ENCODE measurements around the gene RXFP4.
"Not testable (repeated sequence)": the region's sequence is repeated elsewhere in the genome, so short reads cannot be mapped to it uniquely, and the experiment has no call there.

RXFP4 gene

GRCh38 chr1:155910621-155911121, 30.8 kb upstream of the RXFP4 start:
- no peaks in the 10 kb centered on the region for H3K9me3 ChIP-seq (ENCODE audit: control insufficient read depth, insufficient read depth, low read length)
- peak overlapping the region; percentile 56 for H3K9ac ChIP-seq (ENCODE audit: low read depth, low read length)
- peaks cover 9% of the 10 kb centered on the region; the same call in 1 of the 2 replicates for H3K4me1 ChIP-seq (ENCODE audit: control insufficient read depth, insufficient read depth, low read length)
- H3K27ac ChIP-seq (ENCODE audit: low read depth, low read length): peak overlapping the region; percentile 86
- H3K27me3 ChIP-seq (ENCODE audit: control insufficient read depth, insufficient read depth, low read length): no peaks in the 10 kb centered on the region
- H3K36me3 ChIP-seq (ENCODE audit: control insufficient read depth, insufficient read depth, low read length): peaks cover 73% of the 10 kb centered on the region
- H3K4me3 ChIP-seq (ENCODE audit: low read depth, low read length): peak overlapping the region; percentile 86

DNA sequence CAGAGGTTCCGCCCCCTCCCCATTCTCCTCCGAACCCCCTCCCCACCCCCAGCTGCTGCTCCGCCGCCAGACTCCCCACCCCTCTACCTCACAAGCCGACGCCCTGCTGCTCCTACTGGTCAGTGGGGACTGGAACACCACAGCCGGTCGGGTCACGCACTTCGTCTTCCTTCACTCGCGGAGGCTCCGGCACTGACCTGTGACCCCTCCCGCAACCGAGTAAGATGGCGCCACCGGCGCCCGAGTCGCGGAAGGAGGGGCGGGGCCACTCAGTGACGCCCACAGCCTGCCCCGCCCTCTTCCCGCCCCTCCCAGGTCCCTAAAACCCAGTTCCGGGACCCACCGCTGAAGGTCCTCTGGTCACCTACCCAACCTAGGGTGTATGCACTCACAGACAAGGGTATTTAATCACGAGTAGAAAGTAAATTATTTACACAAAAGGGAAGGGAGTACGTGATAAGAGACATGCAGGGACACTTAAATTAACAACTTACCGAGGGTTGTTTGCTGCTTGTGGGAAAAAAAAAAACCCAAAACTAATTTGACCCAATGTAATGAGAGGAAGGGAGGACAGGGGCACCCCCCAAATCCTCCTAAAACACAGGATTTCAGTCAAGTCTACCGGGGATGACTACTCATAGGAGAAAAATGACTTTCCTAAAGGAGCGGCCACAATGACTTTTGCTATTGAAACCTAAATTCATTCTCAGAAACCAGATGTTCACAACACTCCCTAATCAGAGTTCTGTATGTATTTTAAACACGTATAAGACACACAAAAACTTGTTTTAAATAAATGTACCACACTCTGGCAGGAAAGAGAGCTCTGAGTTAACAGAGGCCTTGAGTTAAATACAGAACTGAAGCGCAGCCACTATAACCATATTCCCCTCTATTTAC, 30.0 kb upstream of the RXFP4 start, which contains the start of gene RIT1:
Gene RIT1, minus strand, starts transcription at position 194 of the 900 bp plus-strand sequence. CDS start 588 bp downstream, outside the sequence.
- Histone ChIP-seq H3K36me3 (ENCODE audit: control insufficient read depth, insufficient read depth, low read length) (peaks cover 75% of the 10 kb centered on the region), H3K27me3 (ENCODE audit: control insufficient read depth, insufficient read depth, low read length) (no peaks in the 10 kb centered on the region), H3K4me3 (ENCODE audit: low read depth, low read length) (peak within 1 kb of the TSS; percentile 86), H3K9me3 (ENCODE audit: control insufficient read depth, insufficient read depth, low read length) (no peaks in the 10 kb centered on the region), H3K9ac (ENCODE audit: low read depth, low read length) (peak within 1 kb of the TSS; percentile 56), H3K4me1 (ENCODE audit: control insufficient read depth, insufficient read depth, low read length) (peaks cover 9% of the 10 kb centered on the region; the same call in 1 of the 2 replicates), H3K27ac (ENCODE audit: low read depth, low read length) (peak within 1 kb of the TSS; percentile 86)

DNA sequence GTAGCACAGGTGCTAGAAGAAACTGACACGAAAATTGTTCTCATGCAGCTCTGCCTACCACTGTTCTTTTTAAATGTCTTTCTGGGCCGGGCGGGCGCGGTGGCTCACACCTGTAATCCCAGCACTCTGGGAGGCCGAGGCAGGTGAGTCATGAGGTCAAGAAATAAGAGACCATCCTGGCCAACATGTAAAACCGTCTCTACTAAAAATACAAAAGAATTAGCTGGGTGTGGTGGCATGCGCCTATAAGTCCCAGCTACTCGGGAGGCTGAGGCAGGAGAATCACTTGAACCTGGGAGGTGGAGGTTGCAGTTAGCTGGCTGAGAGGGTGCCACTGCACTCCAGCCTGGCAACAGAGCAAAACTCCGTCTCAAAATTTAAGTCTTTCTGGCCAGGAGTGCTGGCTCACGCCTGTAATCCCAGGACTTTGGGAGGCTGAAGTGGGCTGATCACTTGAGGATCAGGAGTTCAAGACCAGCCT, 29.3 kb upstream of the RXFP4 start:
- Histone ChIP-seq H3K27me3 (ENCODE audit: control insufficient read depth, insufficient read depth, low read length) (no peaks in the 10 kb centered on the region), H3K9me3 (ENCODE audit: control insufficient read depth, insufficient read depth, low read length) (no peaks in the 10 kb centered on the region), H3K9ac (ENCODE audit: low read depth, low read length) (no peak overlapping the region), H3K27ac (ENCODE audit: low read depth, low read length) (peak overlapping the region; percentile 86), H3K36me3 (ENCODE audit: control insufficient read depth, insufficient read depth, low read length) (peaks cover 75% of the 10 kb centered on the region), H3K4me3 (ENCODE audit: low read depth, low read length) (no peak overlapping the region), H3K4me1 (ENCODE audit: control insufficient read depth, insufficient read depth, low read length) (peaks cover 9% of the 10 kb centered on the region; the same call in 1 of the 2 replicates)

DNA sequence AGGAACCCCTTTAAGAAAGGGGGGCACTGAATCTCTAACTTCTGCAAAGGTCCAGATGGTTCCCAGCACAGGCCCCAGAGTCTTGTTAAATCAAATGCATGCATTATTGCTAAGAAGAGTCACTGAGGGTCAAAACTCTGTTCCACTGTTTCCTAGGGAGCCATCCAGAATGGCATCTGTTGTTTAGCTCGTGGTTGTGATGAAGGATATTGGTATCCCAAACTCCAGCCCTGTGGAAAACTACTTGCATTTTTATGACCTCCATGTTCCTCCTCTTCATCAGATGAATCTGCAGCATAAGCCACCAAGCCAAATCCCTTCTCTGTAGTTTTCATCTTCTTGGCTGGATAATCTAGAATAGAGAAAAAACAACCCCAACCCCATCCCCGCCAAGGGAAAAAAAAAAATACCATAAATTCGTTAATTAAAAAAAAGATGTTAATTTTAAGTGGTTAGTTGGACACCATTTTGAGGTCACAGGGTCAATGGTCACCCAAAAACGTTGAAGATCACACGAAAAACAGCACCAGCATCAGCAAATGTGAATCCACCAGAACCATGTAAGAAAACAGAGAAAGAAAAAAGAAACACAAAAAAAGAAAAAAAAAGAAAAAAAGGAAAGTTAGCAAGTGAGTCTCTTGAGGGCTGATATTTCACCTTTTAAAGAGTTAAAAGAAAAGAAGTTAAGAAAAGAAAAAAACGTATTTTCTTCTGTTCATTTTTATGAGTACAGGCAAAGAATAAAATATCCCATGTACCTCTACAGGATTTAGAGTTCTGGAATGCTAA, 27.3 kb upstream of the RXFP4 start:
- H3K9ac ChIP-seq (ENCODE audit: low read depth, low read length): no peak overlapping the region
- no peaks in the 10 kb centered on the region for H3K9me3 ChIP-seq (ENCODE audit: control insufficient read depth, insufficient read depth, low read length)
- peaks cover 9% of the 10 kb centered on the region; the same call in 1 of the 2 replicates for H3K4me1 ChIP-seq (ENCODE audit: control insufficient read depth, insufficient read depth, low read length)
- H3K36me3 ChIP-seq (ENCODE audit: control insufficient read depth, insufficient read depth, low read length): peaks cover 81% of the 10 kb centered on the region
- H3K27ac ChIP-seq (ENCODE audit: low read depth, low read length): no peak overlapping the region
- no peak overlapping the region for H3K4me3 ChIP-seq (ENCODE audit: low read depth, low read length)
- H3K27me3 ChIP-seq (ENCODE audit: control insufficient read depth, insufficient read depth, low read length): no peaks in the 10 kb centered on the region

GRCh38 chr1:155918660-155919059, 22.8 kb upstream of the RXFP4 start:
- Histone ChIP-seq H3K36me3 (ENCODE audit: control insufficient read depth, insufficient read depth, low read length) (peaks cover 97% of the 10 kb centered on the region), H3K4me3 (ENCODE audit: low read depth, low read length) (no peak overlapping the region)

GRCh38 chr1:155919801-155920200, 21.6 kb upstream of the RXFP4 start:
- no peaks in the 10 kb centered on the region for H3K27me3 ChIP-seq (ENCODE audit: control insufficient read depth, insufficient read depth, low read length)
- H3K9ac ChIP-seq (ENCODE audit: low read depth, low read length): no peak overlapping the region
- no peaks in the 10 kb centered on the region for H3K9me3 ChIP-seq (ENCODE audit: control insufficient read depth, insufficient read depth, low read length)
- no peak overlapping the region for H3K4me3 ChIP-seq (ENCODE audit: low read depth, low read length)
- peaks cover 97% of the 10 kb centered on the region for H3K36me3 ChIP-seq (ENCODE audit: control insufficient read depth, insufficient read depth, low read length)
- H3K27ac ChIP-seq (ENCODE audit: low read depth, low read length): no peak overlapping the region
- no peaks in the 10 kb centered on the region for H3K4me1 ChIP-seq (ENCODE audit: control insufficient read depth, insufficient read depth, low read length)

More at GRCh38 chr1:155918660-155919059, 22.8 kb upstream of the RXFP4 start:
- H3K9ac ChIP-seq (ENCODE audit: low read depth, low read length): no peak overlapping the region
- no peak overlapping the region for H3K27ac ChIP-seq (ENCODE audit: low read depth, low read length)
- no peaks in the 10 kb centered on the region for H3K4me1 ChIP-seq (ENCODE audit: control insufficient read depth, insufficient read depth, low read length)
- H3K27me3 ChIP-seq (ENCODE audit: control insufficient read depth, insufficient read depth, low read length): no peaks in the 10 kb centered on the region
- no peaks in the 10 kb centered on the region for H3K9me3 ChIP-seq (ENCODE audit: control insufficient read depth, insufficient read depth, low read length)

DNA sequence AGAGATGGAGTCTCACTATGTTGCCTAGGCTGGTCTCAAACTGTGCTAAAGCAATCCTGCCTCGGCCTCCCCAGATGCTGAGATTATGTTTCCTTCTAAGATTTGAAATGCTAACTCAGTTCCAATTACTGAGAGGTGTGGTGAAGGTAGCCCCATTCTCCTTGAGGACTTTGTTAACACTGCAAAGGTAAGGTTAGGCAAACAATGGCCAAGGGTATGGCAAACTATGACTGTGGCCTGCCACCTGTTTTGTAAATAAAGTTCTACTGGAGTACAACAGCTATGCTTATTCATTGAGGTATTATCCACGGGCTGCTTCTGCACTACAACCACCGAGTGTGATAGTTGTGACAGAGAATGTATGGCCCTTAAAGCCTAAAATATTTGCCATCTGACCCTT, 20.7 kb upstream of the RXFP4 start:
- Histone ChIP-seq H3K4me3 (ENCODE audit: low read depth, low read length) (no peak overlapping the region), H3K9me3 (ENCODE audit: control insufficient read depth, insufficient read depth, low read length) (no peaks in the 10 kb centered on the region), H3K36me3 (ENCODE audit: control insufficient read depth, insufficient read depth, low read length) (peaks cover 95% of the 10 kb centered on the region), H3K4me1 (ENCODE audit: control insufficient read depth, insufficient read depth, low read length) (no peaks in the 10 kb centered on the region), H3K9ac (ENCODE audit: low read depth, low read length) (no peak overlapping the region), H3K27ac (ENCODE audit: low read depth, low read length) (no peak overlapping the region), H3K27me3 (ENCODE audit: control insufficient read depth, insufficient read depth, low read length) (no peaks in the 10 kb centered on the region)

- Histone ChIP-seq H3K9me3 (ENCODE audit: control insufficient read depth, insufficient read depth, low read length) (no peaks in the 10 kb centered on the region), H3K4me3 (ENCODE audit: low read depth, low read length) (no peak overlapping the region), H3K36me3 (ENCODE audit: control insufficient read depth, insufficient read depth, low read length) (peaks cover 95% of the 10 kb centered on the region), H3K27me3 (ENCODE audit: control insufficient read depth, insufficient read depth, low read length) (no peaks in the 10 kb centered on the region), H3K9ac (ENCODE audit: low read depth, low read length) (no peak overlapping the region), H3K27ac (ENCODE audit: low read depth, low read length) (no peak overlapping the region), H3K4me1 (ENCODE audit: control insufficient read depth, insufficient read depth, low read length) (no peaks in the 10 kb centered on the region)
Measured at GRCh38 chr1:155925506-155925905, 15.9 kb upstream of the RXFP4 start.

DNA sequence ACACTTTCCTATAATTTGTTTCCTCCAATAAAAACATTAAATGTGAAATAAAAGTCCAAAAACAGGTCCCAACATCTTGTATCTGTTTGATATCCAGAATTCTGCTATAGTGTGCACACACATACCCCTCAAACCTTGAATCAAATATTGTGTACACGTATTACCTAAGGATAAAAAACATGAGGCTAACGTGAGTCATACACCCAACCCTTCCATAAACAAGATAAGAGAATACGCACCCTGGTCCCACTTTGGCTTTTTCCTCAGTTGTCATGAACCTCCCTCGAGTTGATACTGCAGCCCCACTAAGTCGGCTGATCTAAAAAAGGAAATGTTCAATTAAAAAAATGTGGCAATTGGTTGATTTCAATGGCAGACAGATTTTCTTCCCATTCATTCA, 12.4 kb upstream of the RXFP4 start:
- H3K4me3 ChIP-seq (ENCODE audit: low read depth, low read length): no peak overlapping the region
- H3K27ac ChIP-seq (ENCODE audit: low read depth, low read length): no peak overlapping the region
- H3K9me3 ChIP-seq (ENCODE audit: control insufficient read depth, insufficient read depth, low read length): no peaks in the 10 kb centered on the region
- H3K9ac ChIP-seq (ENCODE audit: low read depth, low read length): no peak overlapping the region
- no peaks in the 10 kb centered on the region for H3K27me3 ChIP-seq (ENCODE audit: control insufficient read depth, insufficient read depth, low read length)
- H3K4me1 ChIP-seq (ENCODE audit: control insufficient read depth, insufficient read depth, low read length): peaks cover 9% of the 10 kb centered on the region
- peaks cover 91% of the 10 kb centered on the region for H3K36me3 ChIP-seq (ENCODE audit: control insufficient read depth, insufficient read depth, low read length)

DNA sequence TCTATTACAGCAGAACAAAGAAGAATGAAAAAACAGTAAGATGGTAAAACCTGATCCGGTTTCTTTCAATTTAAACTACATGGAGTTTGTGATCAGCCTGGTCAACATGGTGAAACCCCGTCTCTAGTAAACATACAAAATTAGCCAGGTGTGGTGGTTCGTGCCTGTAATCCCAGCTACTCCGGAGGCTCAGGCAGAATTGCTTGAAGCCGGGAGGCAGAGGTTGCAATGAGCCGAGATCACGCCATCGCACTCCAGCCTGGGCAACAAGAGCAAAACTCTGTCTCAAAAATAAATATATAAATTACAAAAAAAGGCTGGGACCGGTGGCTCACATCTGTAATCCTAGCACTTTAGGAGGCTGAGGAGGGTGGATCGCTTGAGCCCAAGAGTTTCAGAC, 10.7 kb upstream of the RXFP4 start:
- H3K36me3 ChIP-seq (ENCODE audit: control insufficient read depth, insufficient read depth, low read length): peaks cover 76% of the 10 kb centered on the region
- H3K4me3 ChIP-seq (ENCODE audit: low read depth, low read length); H3K27me3 ChIP-seq (ENCODE audit: control insufficient read depth, insufficient read depth, low read length); H3K4me1 ChIP-seq (ENCODE audit: control insufficient read depth, insufficient read depth, low read length); H3K9me3 ChIP-seq (ENCODE audit: control insufficient read depth, insufficient read depth, low read length); H3K27ac ChIP-seq (ENCODE audit: low read depth, low read length); H3K9ac ChIP-seq (ENCODE audit: low read depth, low read length): not testable (repeated sequence)
